GM12891 (cell line): ENCODE measurements around the gene CYP2J2. TPM values are rescaled to one million over a fixed set of nuclear protein-coding genes. Genes with fewer than 3 reads are reported as not detected.
"Not testable (repeated sequence)": the region's sequence is repeated elsewhere in the genome, so short reads cannot be mapped to it uniquely, and the experiment has no call there.

ENCODE experiments used
- DNase-seq: peaks from one replicate; pipeline ENCODE4 v3.0.0; 2011; ENCODE audit warnings: low spot score; ENCODE audit not compliant: insufficient read length
- FAIRE-seq: peaks from 2 replicates; lab custom pipeline; 2011; peaks lifted over from hg19 to GRCh38; lab: Jason Lieb, UNC
- PAX5 ChIP-seq: IDR thresholded peaks from 2 replicates; pipeline ENCODE4 v1.6.1; 2011; ENCODE audit warnings: low read length, moderate library complexity, mild to moderate bottlenecking; ENCODE audit not compliant: insufficient read depth, severe bottlenecking
- POLR2A ChIP-seq: IDR thresholded peaks from 2 replicates; pipeline ENCODE4 v1.6.1; 2011; ENCODE audit warnings: low read depth, low read length, control low read depth
- POLR2AphosphoS5 ChIP-seq: IDR thresholded peaks from 2 replicates; pipeline ENCODE4 v1.6.1; 2011; ENCODE audit warnings: low read depth, low read length, control low read depth
- POU2F2 ChIP-seq: IDR thresholded peaks from 2 replicates; pipeline ENCODE4 v1.6.1; 2011; ENCODE audit warnings: low read depth, mild to moderate bottlenecking, control low read depth, low read length, moderate library complexity
- SPI1 ChIP-seq: IDR thresholded peaks from 2 replicates; pipeline ENCODE4 v1.6.1; 2011; ENCODE audit warnings: low read depth, low read length, control low read depth
- TAF1 ChIP-seq: IDR thresholded peaks from 2 replicates; pipeline ENCODE4 v1.6.1; 2011; ENCODE audit warnings: low read depth, low read length, control low read depth
- polyA plus RNA-seq: library from polyadenylated mRNA; unstranded; fragments of >200 nt; gene quantifications from one replicate; pipeline ENCODE4 v1.2.1, GENCODE V29; 2012; ENCODE audit warnings: low read depth, missing spikeins, inconsistent platforms; ENCODE audit not compliant: missing spikeins

The CYP2J2 gene, protein sequence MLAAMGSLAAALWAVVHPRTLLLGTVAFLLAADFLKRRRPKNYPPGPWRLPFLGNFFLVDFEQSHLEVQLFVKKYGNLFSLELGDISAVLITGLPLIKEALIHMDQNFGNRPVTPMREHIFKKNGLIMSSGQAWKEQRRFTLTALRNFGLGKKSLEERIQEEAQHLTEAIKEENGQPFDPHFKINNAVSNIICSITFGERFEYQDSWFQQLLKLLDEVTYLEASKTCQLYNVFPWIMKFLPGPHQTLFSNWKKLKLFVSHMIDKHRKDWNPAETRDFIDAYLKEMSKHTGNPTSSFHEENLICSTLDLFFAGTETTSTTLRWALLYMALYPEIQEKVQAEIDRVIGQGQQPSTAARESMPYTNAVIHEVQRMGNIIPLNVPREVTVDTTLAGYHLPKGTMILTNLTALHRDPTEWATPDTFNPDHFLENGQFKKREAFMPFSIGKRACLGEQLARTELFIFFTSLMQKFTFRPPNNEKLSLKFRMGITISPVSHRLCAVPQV
- polyA plus RNA-seq = 0.04 TPM

- no peak for DNase-seq
- peak; percentile 78 for FAIRE-seq
- no peak for TF ChIP-seq POU2F2
- TF ChIP-seq POLR2AphosphoS5 = no peak
- no peak for TF ChIP-seq POLR2A
- TF ChIP-seq TAF1 = no peak
- TF ChIP-seq PAX5 = no peak
- TF ChIP-seq SPI1 = no peak
These were observed at the start of gene CYP2J2 for GRCh38 chr1:59926381-59927123. TSS of gene CYP2J2 (minus strand) at chr1:59926773. CDS start at chr1:59926746, 27 bp downstream.

- TF ChIP-seq POLR2AphosphoS5 (no peak), SPI1 (no peak), PAX5 (no peak), POU2F2 (no peak)
- no peak for FAIRE-seq
- no peak for DNase-seq
These were observed 47.1 kb upstream of the CYP2J2 start for GRCh38 chr1:59973719-59974118.

DNA sequence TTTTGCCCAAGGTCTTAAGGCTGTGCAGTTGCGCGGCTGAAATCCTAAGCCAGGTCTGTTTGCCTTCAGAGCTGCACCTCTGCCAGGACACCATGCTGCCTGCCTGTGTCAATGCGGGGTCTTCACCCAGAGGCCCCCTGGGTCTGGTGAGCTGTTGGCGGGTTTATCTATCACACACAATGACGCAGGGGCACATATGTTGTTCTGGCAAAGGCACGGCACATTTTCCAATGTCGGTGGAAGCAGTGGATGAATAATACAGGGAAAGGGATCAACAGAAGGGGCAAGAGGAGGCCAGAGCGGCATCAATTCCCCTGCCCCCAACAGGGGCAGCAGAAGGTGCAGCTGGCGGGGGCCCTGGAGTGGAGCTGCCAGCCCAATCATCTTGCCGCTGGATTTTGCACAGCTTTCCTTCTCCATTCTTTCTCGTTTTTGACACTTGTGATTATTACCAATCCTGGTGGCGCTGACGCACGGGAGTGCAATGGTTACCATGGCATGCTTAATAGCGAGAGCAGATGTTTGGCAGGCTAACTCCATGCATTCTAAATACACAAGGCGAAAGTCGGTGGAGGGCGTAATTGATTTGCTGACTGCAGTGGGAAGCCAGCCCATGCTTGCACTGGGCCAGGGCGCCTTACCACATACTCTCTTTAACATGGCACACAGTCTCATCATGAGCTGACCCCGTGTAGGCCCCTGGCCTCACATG, 45.8 kb upstream of the CYP2J2 start:
- no peak for FAIRE-seq
- no peak for DNase-seq
- TF ChIP-seq PAX5 (no peak), TAF1 (no peak), POLR2AphosphoS5 (no peak), POLR2A (no peak), POU2F2 (no peak), SPI1 (no peak)

- DNase-seq = peak; percentile 41
- peak; percentile 56 for FAIRE-seq
These were observed 44.9 kb upstream of the CYP2J2 start for GRCh38 chr1:59971464-59971911.

DNA sequence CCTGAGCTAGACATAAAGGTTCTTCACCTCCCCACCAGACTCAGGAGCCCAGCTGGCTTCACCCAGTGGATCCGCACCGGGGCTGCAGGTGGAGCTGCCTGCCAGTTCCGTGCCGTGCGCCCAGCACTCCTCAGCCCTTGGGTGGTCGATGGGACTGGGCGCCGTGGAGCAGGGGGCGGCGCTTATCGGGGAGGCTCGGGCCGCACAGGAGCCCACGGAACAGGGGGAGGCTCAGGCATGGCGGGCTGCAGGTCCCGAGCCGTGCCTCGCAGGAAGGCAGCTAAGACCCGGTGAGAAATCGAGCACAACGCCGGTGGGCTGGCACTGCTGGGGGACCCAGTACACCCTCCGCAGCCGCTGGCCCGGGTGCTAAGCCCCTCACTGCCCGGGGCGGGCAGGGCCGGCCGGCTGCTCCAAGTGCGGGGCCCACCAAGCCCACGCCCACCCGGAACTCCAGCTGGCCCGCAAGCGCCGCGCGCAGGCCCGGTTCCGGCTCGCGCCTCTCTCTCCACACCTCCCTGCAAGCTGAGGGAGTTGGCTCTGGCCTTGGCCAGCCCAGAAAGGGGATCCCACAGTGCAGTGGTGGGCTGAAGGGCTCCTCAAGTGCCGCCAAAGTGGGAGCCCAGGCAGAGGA, 43.1 kb upstream of the CYP2J2 start:
- not testable (repeated sequence) for DNase-seq, FAIRE-seq

More at GRCh38 chr1:59971464-59971911, 44.9 kb upstream of the CYP2J2 start:
- no peak for TF ChIP-seq TAF1

- FAIRE-seq, DNase-seq: not testable (repeated sequence)
These were observed 42.2 kb upstream of the CYP2J2 start for GRCh38 chr1:59968746-59969145.

DNA sequence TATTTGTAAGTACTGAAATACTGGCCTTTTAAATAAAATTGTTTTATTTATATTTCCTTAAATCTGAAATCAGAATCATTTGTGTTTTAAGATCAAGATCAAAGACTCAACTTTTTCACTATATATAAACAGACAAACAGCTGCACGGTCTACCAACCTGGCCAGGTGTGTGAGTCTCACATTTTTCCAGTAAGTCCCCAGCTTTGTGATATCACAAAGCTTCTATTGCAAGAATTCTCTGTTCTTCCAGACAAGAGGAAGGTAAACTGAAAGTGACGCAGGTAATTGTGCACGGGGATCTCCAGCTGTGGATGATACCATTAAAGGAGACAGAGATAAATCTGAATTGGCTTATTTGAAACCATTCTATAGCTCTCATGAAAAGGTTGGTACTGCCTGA, 41.2 kb upstream of the CYP2J2 start:
- DNase-seq = no peak
- no peak for TF ChIP-seq SPI1
- TF ChIP-seq PAX5 = no peak
- no peak for TF ChIP-seq POLR2A
- TF ChIP-seq POU2F2 = no peak
- no peak for TF ChIP-seq POLR2AphosphoS5
- no peak for TF ChIP-seq TAF1
- no peak for FAIRE-seq

DNA sequence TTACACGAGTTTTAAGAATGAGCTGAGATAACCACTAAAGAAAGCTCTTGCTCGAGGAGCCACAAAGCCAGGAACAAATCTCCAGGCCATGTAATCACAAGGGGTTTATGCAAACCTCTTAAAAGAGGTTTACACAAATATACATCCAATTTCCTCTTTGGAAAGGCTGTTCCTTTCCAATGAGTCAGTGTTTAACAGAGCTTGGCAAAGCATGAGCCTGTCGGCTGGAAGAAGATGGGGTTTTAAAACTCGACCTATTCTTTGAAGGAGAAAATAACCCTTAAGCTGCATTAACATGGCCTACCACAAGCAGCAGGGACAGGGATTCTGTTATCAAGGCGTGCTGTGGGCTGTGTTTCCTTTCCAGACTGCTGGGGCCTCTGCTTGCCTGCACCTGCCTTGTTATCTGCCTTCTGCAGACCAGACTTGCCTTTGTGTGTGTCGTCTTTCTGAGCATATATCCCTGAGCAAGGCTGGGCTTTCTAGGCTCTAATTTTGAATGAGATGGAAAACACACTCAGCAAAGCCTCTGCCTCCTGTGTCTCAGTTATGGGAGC, 40.6 kb upstream of the CYP2J2 start:
- TF ChIP-seq POU2F2 (no peak), POLR2AphosphoS5 (no peak), TAF1 (no peak), SPI1 (no peak), POLR2A (no peak), PAX5 (no peak)
- DNase-seq = no peak
- FAIRE-seq = no peak

GRCh38 chr1:59952065-59952464, 25.5 kb upstream of the CYP2J2 start:
- TF ChIP-seq POLR2A (no peak), TAF1 (no peak), POLR2AphosphoS5 (no peak), POU2F2 (no peak), PAX5 (no peak), SPI1 (no peak)
- FAIRE-seq (no peak), DNase-seq (no peak)
